HCT116 (cell line): ENCODE data around the gene LARP1. TPM values are rescaled to one million over a fixed set of nuclear protein-coding genes. Genes with fewer than 3 reads are reported as not detected.
A peak's percentile ranks its signal among the peaks of the same experiment; 100 is the strongest.

ENCODE experiments used
- ATAC-seq: fragments of 200-7000 bp; cut with Tn5 transposase; 2 replicates; pipeline ENCODE4 v1.9.1; 2020; ENCODE audit warnings: mild to moderate bottlenecking, moderate library complexity
- BruUV-seq: library from RNA; stranded (reverse); fragments of 400-500 nt; replicated peaks from 2 replicates; lab custom pipeline; 2021; lab: Mats Ljungman, UMichigan
- CTCF ChIA-PET: fragments of 300-600 bp; sonication (Branson Sonifier 250); formaldehyde crosslinking; loops from one replicate; lab custom pipeline; 2021; ENCODE audit warnings: antibody characterized with exemption; lab: Charles Lee
- POLR2A ChIA-PET: fragments of 300-600, 350-600 bp; sonication (Branson Sonifier 250); formaldehyde crosslinking; loops from one replicate; lab custom pipeline; 2021; ENCODE audit warnings: antibody characterized with exemption; lab: Charles Lee
- RAD21 ChIA-PET, 2 experiments: fragments of 300-600 bp; sonication (Branson Sonifier 250); formaldehyde crosslinking; loops; one replicate each; lab custom pipeline; 2023; ENCODE audit warnings: low total read pairs in 2 of 2; ENCODE audit not compliant: uncharacterized antibody in 2 of 2, unreplicated experiment in 2 of 2, low non-redundant PET in 1 of 2; lab: Charles Lee
- DNase-seq: peaks from one replicate; pipeline ENCODE4 v3.0.0-alpha.2; 2010; ENCODE audit warnings: low read depth, low spot score
- H2AFZ ChIP-seq: fragments of 200-600 bp; shearing (Covaris generic), sonication (generic); 2 replicates; pipeline ENCODE4 v1.6.1; 2017; ENCODE audit warnings: low read depth, mixed run types, mixed read lengths, antibody characterized with exemption, low read length; ENCODE audit not compliant: poor library complexity, severe bottlenecking
- H3K27ac ChIP-seq: 2 replicates; pipeline ENCODE4 v1.5.1; 2012; ENCODE audit warnings: low read depth, low read length
- H3K27me3 ChIP-seq: fragments of 200-600 bp; sonication (generic); 2 replicates; pipeline ENCODE4 v1.6.1; 2016; ENCODE audit warnings: mixed run types, low read length, mixed read lengths; ENCODE audit not compliant: insufficient read depth
- H3K36me3 ChIP-seq, 2 experiments: fragments of 200-500 bp in 1 of 2; fragments of 200-600 bp in 1 of 2; sonication (Bioruptor generic) in 1 of 2; sonication (generic) in 1 of 2; 2 replicates each; pipeline versions ENCODE4 v1.5.1 to v1.6.1; 2014 to 2016; ENCODE audit warnings: low read length in 2 of 2, inconsistent platforms in 1 of 2, mixed read lengths in 1 of 2, mixed run types in 1 of 2; ENCODE audit not compliant: insufficient read depth in 2 of 2, control insufficient read depth in 1 of 2
- H3K4me1 ChIP-seq, 2 experiments: fragments of 200-600 bp in 1 of 2; sonication (generic) in 1 of 2; 2 replicates each; pipeline versions ENCODE4 v1.5.1 to v1.6.1; 2012 to 2017; ENCODE audit warnings: low read length in 2 of 2, inconsistent platforms in 1 of 2, mild to moderate bottlenecking in 1 of 2, mixed read lengths in 1 of 2, mixed run types in 1 of 2, moderate library complexity in 1 of 2; ENCODE audit not compliant: insufficient read depth in 2 of 2, control insufficient read depth in 1 of 2
- H3K4me2 ChIP-seq: fragments of 200-600 bp; sonication (generic); 2 replicates; pipeline ENCODE4 v1.6.1; 2017; ENCODE audit warnings: mixed run types, low read length, mixed read lengths
- H3K4me3 ChIP-seq, 2 experiments: fragments of 200-600 bp in 1 of 2; sonication (generic) in 1 of 2; replicated peaks in 1 of 2; 2 replicates each; pipeline ENCODE4 v1.5.1; 2011 to 2016; ENCODE audit warnings: low read length in 2 of 2, control low read depth in 1 of 2, low read depth in 1 of 2, mild to moderate bottlenecking in 1 of 2, mixed read lengths in 1 of 2, mixed run types in 1 of 2
- H3K79me2 ChIP-seq: fragments of 200-600 bp; sonication (generic); 2 replicates; pipeline ENCODE4 v1.6.1; 2017; ENCODE audit warnings: mild to moderate bottlenecking, mixed run types, low read length, moderate library complexity, mixed read lengths; ENCODE audit not compliant: insufficient read depth
- H3K9ac ChIP-seq: fragments of 200-600 bp; sonication (generic); 2 replicates; pipeline ENCODE4 v1.6.1; 2016; ENCODE audit warnings: low read length, mixed read lengths
- H3K9me2 ChIP-seq: fragments of 200-600 bp; sonication (generic), shearing (Covaris generic); 2 replicates; pipeline ENCODE4 v1.6.1; 2017; ENCODE audit warnings: mixed run types, mild to moderate bottlenecking, moderate library complexity; ENCODE audit not compliant: insufficient read depth
- H3K9me3 ChIP-seq, 2 experiments: fragments of 200-500 bp in 1 of 2; fragments of 200-600 bp in 1 of 2; sonication (Bioruptor generic) in 1 of 2; sonication (generic) in 1 of 2; 2 replicates each; pipeline ENCODE4 v1.6.1; 2014 to 2017; ENCODE audit warnings: low read length in 2 of 2, mixed read lengths in 2 of 2, inconsistent platforms in 1 of 2, low read depth in 1 of 2, mild to moderate bottlenecking in 1 of 2, mixed run types in 1 of 2, moderate library complexity in 1 of 2; ENCODE audit not compliant: control insufficient read depth in 1 of 2, insufficient read depth in 1 of 2
- H4K20me1 ChIP-seq: fragments of 200-600 bp; sonication (generic), shearing (Covaris generic); 2 replicates; pipeline ENCODE4 v1.6.1; 2017; ENCODE audit warnings: mixed run types, mild to moderate bottlenecking, moderate library complexity; ENCODE audit not compliant: insufficient read depth
- CBX3 ChIP-seq: IDR thresholded peaks from 2 replicates; pipeline ENCODE4 v1.6.1; 2012; ENCODE audit warnings: low read depth
- POLR2AphosphoS5 ChIP-seq: IDR thresholded peaks from 2 replicates; pipeline ENCODE4 v1.6.1; 2011; ENCODE audit warnings: mild to moderate bottlenecking, low read depth, low read length, moderate library complexity
- REST ChIP-seq: IDR thresholded peaks from 2 replicates; pipeline ENCODE4 v1.6.1; 2012; ENCODE audit warnings: low read depth
- TCF7L2 ChIP-seq: IDR thresholded peaks from 2 replicates; pipeline ENCODE4 v1.7.0; 2011; ENCODE audit warnings: borderline replicate concordance, inconsistent platforms; ENCODE audit not compliant: insufficient read depth, insufficient read length; ENCODE audit errors: extremely low read depth
- ZNF274 ChIP-seq: fragments of 200-500 bp; sonication (Bioruptor generic); IDR thresholded peaks from 2 replicates; pipeline ENCODE4 v1.6.1; 2014; ENCODE audit warnings: mild to moderate bottlenecking, low read depth, low read length, inconsistent platforms
- intact Hi-C: fragments of 100-400 bp; cut with micrococcal nuclease; formaldehyde crosslinking; loops from 2 replicates; pipeline ENCODE4 v1.10.0; 2022
- total RNA-seq: library from RNA; stranded (reverse); gene quantifications from one replicate; pipeline ENCODE4 v1.2.1, GENCODE V29; 2021; ENCODE audit not compliant: unreplicated experiment

LARP1 gene
- total RNA-seq, 1 experiment from 2014 or later = 201 TPM

- ChIA-PET CTCF (interaction anchor here (1.0 kb wide), 1 partner anchor 168 kb away, joined by 3 read pairs; no protein-coding TSS in a partner anchor), RAD21 (no interaction called here), POLR2A (interaction anchor here (0.6 kb wide), 1 partner anchor 9 kb away, joined by 3 read pairs; no protein-coding TSS in a partner anchor)
- Histone ChIP-seq H3K9ac (no peak overlapping the region), H3K4me1 (no peaks in the 10 kb centered on the region), H3K9me2 (no peaks in the 10 kb centered on the region), H3K36me3 (peaks cover 25 to 44% of the 10 kb centered on the region in 2 experiments), H3K79me2 (peaks cover 4% of the 10 kb centered on the region; the same call in 1 of the 2 replicates), H4K20me1 (no peaks in the 10 kb centered on the region), H3K27me3 (no peaks in the 10 kb centered on the region), H3K4me2 (no peak overlapping the region), H3K27ac (no peak overlapping the region), H3K9me3 (no peaks in the 10 kb centered on the region), H3K4me3 (no peak overlapping the region), H2AFZ (no peak overlapping the region)
- BruUV-seq = no TSS peak
- ATAC-seq (no peak), DNase-seq (no peak)
- intact Hi-C loops = no loop called here
- TF ChIP-seq POLR2AphosphoS5 (peak; percentile 21; the same call in 1 of the 2 replicates), CBX3 (no peak)
Observed at GRCh38 chr5:154818471-154819116, 63.4 kb downstream of the LARP1 start.

GRCh38 chr5:154819546-154819945 lies 64.4 kb downstream of the LARP1 start:
- BruUV-seq = no TSS peak
- TF ChIP-seq ZNF274 = no peak
- TF ChIP-seq POLR2AphosphoS5 = 0 out of 2 replicates have a peak, but pooled peaks have one; percentile 0
- TF ChIP-seq REST = no peak
- TF ChIP-seq TCF7L2 = no peak
- H3K4me1 ChIP-seq = no peaks in the 10 kb centered on the region
- no peak overlapping the region for H3K4me3 ChIP-seq
- no peak overlapping the region for H3K9ac ChIP-seq
- H3K36me3 ChIP-seq = peaks cover 17 to 36% of the 10 kb centered on the region in 2 experiments
- RAD21 ChIA-PET = interaction anchor here in 1 of 2 experiments (0.6 kb wide), 1 partner anchor 169 kb away, joined by 5 read pairs; no protein-coding TSS in a partner anchor
- H3K79me2 ChIP-seq = no peaks in the 10 kb centered on the region; the same call in 1 of the 2 replicates
- ATAC-seq (no peak), DNase-seq (no peak)
- POLR2A ChIA-PET = interaction anchor here (0.6 kb wide), 1 partner anchor 10 kb away, joined by 3 read pairs; no protein-coding TSS in a partner anchor
- H3K27me3 ChIP-seq = no peaks in the 10 kb centered on the region
- H3K4me2 ChIP-seq = no peak overlapping the region
- CTCF ChIA-PET = no interaction called here
- H2AFZ ChIP-seq = no peak overlapping the region
- intact Hi-C loops = no loop called here
- H4K20me1 ChIP-seq = no peaks in the 10 kb centered on the region
- H3K9me3 ChIP-seq = no peaks in the 10 kb centered on the region
- no peaks in the 10 kb centered on the region for H3K9me2 ChIP-seq
- no peak overlapping the region for H3K27ac ChIP-seq
